Stromal cell of bone marrow (primary cell): Measurements from ENCODE around the gene SLC66A1.

Source experiments
- DNase-seq: peaks from one replicate; pipeline ENCODE4 v3.0.0-alpha.2; 2012; ENCODE audit warnings: low read depth

SLC66A1 gene

GRCh38 chr1:19325958-19326747 is 14.0 kb downstream of the SLC66A1 start:
- no peak for DNase-seq

- DNase-seq = no peak
Observed at GRCh38 chr1:19326748-19327065, 14.6 kb downstream of the SLC66A1 start.

- no peak for DNase-seq
Observed at GRCh38 chr1:19327301-19327700, 15.2 kb downstream of the SLC66A1 start.

DNA sequence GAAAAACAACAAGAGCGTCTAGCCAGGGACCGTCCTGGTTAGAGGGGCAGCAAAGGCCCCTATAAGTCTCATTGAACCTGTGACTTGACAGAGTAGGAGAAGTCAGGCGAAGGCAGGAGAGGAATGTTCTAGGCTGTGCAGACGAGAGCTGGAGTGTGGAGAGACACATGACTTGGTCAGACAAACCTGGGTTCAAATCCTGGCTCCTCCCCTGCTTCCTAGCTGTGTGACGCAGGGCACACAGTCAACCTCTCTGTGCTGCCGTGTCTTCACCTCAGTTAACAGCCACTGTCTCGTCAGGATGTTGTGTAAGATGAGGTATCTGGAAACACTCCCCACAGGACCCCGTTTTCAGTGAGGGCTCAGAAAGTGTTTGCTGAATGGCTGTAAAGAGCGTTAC is 15.6 kb downstream of the SLC66A1 start:
- DNase-seq = no peak

DNA sequence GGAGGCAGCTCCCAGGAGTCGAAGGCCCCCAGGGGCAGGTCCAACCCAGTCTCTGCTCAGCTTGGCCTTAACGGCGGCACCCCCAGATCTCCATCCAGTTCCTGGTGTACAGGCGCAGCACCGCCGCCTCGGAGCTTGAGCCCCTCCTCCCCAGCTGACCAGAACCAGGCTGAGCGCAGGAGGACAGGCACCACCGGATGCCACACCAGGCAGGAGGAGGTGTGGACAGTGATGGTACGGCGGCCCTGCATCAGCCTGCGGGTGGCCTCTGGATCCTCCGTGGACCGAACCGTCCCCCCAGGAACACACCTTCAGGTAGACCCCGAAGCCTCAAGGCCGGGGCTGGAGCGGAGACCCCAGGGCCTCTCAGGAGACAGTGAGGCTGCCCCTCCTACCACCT is 16.4 kb downstream of the SLC66A1 start:
- no peak for DNase-seq

DNA sequence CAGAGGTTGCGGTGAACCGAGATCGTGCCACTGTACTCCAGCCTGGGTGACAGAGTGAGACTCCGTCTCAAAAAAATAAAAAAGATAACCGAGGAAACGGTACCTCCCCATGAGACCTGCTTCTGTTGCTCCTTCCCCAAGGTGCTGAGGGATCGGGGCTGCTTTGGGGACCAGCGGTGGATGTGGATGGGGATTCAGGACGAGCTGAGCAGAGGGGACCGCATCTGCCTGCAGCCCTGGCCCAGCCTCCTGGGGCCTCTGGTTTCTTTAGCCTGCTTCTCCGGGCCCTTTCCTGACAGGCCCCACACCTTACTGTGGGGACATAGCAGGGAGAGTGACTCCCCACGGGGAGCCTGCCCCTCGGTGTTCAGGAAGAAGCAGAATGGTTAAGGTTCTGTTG is 17.1 kb downstream of the SLC66A1 start:
- no peak for DNase-seq

DNA sequence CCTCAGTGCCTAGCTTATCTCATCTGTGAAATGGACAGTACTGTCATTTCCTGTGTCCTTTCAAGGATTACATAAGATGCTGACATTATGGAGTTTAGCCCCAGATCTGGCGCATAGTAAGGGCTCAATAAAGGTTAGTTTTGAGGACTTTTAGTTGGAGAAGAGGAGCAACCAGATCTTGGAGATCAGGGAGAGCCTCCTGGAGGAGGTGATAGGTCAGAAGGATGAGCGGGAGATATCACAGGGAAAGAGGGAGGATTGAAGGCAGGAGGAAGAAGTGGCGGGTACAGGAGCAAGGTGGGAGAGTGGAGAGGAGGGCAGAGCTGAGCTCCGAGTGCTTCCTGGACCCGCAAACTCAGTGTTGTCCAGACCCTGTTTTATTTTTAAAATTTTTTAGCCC is 17.5 kb downstream of the SLC66A1 start:
- DNase-seq = no peak

DNA sequence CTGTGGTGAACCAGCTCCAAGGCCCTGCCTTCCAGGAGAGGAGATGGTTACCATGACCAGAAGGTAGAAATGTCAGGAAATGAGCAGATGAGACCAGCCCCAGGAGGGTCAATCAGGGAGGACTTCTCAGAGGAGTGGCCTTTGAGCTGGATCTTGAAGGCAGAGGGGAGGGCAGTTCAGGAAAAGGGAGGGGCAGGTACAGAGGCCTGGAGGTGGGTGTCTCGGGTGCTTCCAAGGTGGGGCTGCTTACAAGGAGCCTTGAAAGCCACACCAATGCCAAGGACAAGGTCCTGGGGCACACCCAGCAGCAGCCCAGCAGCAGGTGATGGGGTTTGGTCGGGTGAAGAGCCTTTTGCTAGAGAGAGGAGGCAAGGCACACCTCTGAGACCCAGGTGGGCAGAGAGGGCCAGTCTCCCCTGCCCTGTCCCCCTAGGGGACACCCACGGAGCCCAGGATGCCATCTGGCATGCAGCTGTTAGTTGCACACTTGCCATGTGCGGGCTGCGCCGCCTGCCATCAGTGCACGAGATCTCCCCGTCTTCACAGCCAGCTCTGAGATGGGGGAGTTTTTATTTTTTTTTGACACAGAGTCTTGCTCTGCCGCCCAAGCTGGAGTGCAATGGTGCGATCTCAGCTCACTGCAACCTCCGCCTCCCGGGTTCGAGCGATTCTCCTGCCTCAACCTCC is 18.5 kb downstream of the SLC66A1 start:
- DNase-seq = no peak

GRCh38 chr1:19331262-19331878 is 19.2 kb downstream of the SLC66A1 start:
- no peak for DNase-seq

- DNase-seq = no peak
Observed at GRCh38 chr1:19332832-19333231, 20.7 kb downstream of the SLC66A1 start.

GRCh38 chr1:19333587-19334354 is 21.6 kb downstream of the SLC66A1 start:
- DNase-seq = no peak

DNA sequence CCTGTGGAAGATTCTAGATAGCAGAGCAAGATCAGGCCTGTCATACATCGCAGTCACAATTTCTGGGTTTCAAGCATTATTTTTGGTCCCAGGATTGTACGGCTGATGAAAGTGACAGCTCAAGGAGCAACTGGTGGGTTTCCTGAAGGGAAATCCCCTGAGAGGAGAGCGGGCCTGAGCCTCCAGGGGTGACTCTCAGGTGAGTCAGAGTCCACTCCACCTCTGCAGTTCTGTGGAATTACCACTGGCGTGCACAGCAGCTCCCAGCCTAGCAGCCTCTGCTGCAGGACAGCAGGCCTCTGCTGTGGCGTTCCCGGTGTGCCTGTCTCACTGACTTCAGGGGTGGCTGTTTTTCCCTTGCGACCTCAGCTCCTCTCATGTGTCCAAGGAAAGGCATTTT is 24.4 kb downstream of the SLC66A1 start:
- no peak for DNase-seq

DNA sequence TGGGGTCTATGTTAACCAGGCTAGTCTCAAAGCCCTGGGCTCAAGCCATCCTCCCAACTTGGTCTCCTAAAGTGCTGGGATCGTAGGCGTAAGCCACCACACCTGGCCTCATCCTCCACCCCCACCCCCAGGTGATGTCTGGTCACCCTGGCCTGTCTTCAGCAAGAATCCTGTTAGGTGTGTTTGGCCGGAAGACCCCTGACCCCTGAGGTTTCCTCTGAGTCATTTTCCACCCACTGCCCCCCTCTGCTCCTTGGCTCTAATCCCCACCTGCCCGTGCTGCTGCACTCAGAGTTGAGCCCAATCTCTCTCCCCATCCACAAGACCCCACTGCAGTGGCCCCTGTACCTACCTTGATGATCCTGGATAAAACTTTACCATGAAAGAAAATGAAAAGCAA is 25.2 kb downstream of the SLC66A1 start:
- DNase-seq = no peak

GRCh38 chr1:19338323-19338762 is 26.2 kb downstream of the SLC66A1 start:
- DNase-seq = no peak

- DNase-seq = no peak
Observed at GRCh38 chr1:19339214-19339861, 27.2 kb downstream of the SLC66A1 start.

- DNase-seq = no peak
Observed at GRCh38 chr1:19340387-19340937, 28.3 kb downstream of the SLC66A1 start.

- DNase-seq = peak; percentile 41
Observed at GRCh38 chr1:19341201-19342061, 29.3 kb downstream of the SLC66A1 start.

GRCh38 chr1:19342062-19342750 is 30.1 kb downstream of the SLC66A1 start:
- peak; percentile 14 for DNase-seq

GRCh38 chr1:19342894-19343616 is 30.9 kb downstream of the SLC66A1 start:
- DNase-seq = no peak
